HG03469 (cell line): ENCODE data around the gene ZNF438.
"Not testable (repeated sequence)": the region's sequence is repeated elsewhere in the genome, so short reads cannot be mapped to it uniquely, and the experiment has no call there.

Source experiments
- ATAC-seq: cut with Tn5 transposase; IDR thresholded peaks from one replicate; pipeline ENCODE4 v1.9.1; 2021; ENCODE audit warnings: mild to moderate bottlenecking, moderate library complexity, moderate number of reproducible peaks; ENCODE audit not compliant: unreplicated experiment

Gene ZNF438

GRCh38 chr10:30963992-30964930 lies 67.4 kb downstream of the ZNF438 start:
- ATAC-seq: no peak

- ATAC-seq: no peak
These were observed 69.1 kb downstream of the ZNF438 start for GRCh38 chr10:30962522-30962921.

GRCh38 chr10:30959836-30960210 lies 71.8 kb downstream of the ZNF438 start:
- ATAC-seq: peak; percentile 8

GRCh38 chr10:30949218-30949617 lies 82.4 kb downstream of the ZNF438 start:
- not testable (repeated sequence) for ATAC-seq

GRCh38 chr10:30944005-30944404 lies 87.7 kb downstream of the ZNF438 start:
- ATAC-seq: no peak

- ATAC-seq: no peak
These were observed 88.2 kb downstream of the ZNF438 start for GRCh38 chr10:30943451-30943850.

- no peak for ATAC-seq
These were observed 91.4 kb downstream of the ZNF438 start for GRCh38 chr10:30940256-30940655.

- no peak for ATAC-seq
These were observed 91.9 kb downstream of the ZNF438 start for GRCh38 chr10:30939643-30940251.

- no peak for ATAC-seq
These were observed 96.6 kb downstream of the ZNF438 start for GRCh38 chr10:30935078-30935477.

GRCh38 chr10:30931094-30931493 lies 100.6 kb downstream of the ZNF438 start:
- no peak for ATAC-seq

- ATAC-seq: no peak
These were observed 101.7 kb downstream of the ZNF438 start for GRCh38 chr10:30929901-30930520.

GRCh38 chr10:30929311-30929729 lies 102.3 kb downstream of the ZNF438 start:
- ATAC-seq: not testable (repeated sequence)

GRCh38 chr10:30928742-30929141 lies 102.9 kb downstream of the ZNF438 start:
- ATAC-seq: no peak

GRCh38 chr10:30918651-30919050 lies 113.0 kb downstream of the ZNF438 start:
- no peak for ATAC-seq

- ATAC-seq: no peak
These were observed 113.9 kb downstream of the ZNF438 start for GRCh38 chr10:30917789-30918188.

GRCh38 chr10:30917067-30917466 lies 114.6 kb downstream of the ZNF438 start:
- ATAC-seq: no peak

- no peak for ATAC-seq
These were observed 116.5 kb downstream of the ZNF438 start for GRCh38 chr10:30915146-30915545.

- no peak for ATAC-seq
These were observed 120.3 kb downstream of the ZNF438 start for GRCh38 chr10:30911303-30911863.

- ATAC-seq: no peak
These were observed 128.1 kb downstream of the ZNF438 start for GRCh38 chr10:30903397-30904138.

- ATAC-seq: no peak
These were observed 128.9 kb downstream of the ZNF438 start for GRCh38 chr10:30902621-30903396.
